ENCODE data around the gene ABCE1.

Gene ABCE1

GRCh38 chr4:145097821-145098674 lies at the start of gene ABCE1, which contains the start of gene ANAPC10:
Gene ABCE1, plus strand, starts transcription at chr4:145098311. Its CDS starts 6,102 bp downstream, at chr4:145104413.
Gene ANAPC10, minus strand, starts transcription at chr4:145098196. Its CDS starts 2,097 bp downstream, at chr4:145096099.
- DNase-seq = peak; percentile 95

- DNase-seq = no peak
Measured at GRCh38 chr4:145048817-145049216, 49.3 kb upstream of the ABCE1 start.

GRCh38 chr4:145049241-145049640 lies 48.9 kb upstream of the ABCE1 start:
- no peak for DNase-seq

GRCh38 chr4:145055533-145056257 lies 42.4 kb upstream of the ABCE1 start:
- no peak for DNase-seq

GRCh38 chr4:145056325-145057130 lies 41.6 kb upstream of the ABCE1 start:
- DNase-seq = no peak

- DNase-seq = no peak
Measured at GRCh38 chr4:145058256-145058655, 39.9 kb upstream of the ABCE1 start.

GRCh38 chr4:145061318-145061920 lies 36.7 kb upstream of the ABCE1 start:
- peak; percentile 49 for DNase-seq

- no peak for DNase-seq
Measured at GRCh38 chr4:145066063-145066501, 32.0 kb upstream of the ABCE1 start.

GRCh38 chr4:145069361-145069760 lies 28.8 kb upstream of the ABCE1 start:
- DNase-seq = no peak

GRCh38 chr4:145071560-145071959 lies 26.6 kb upstream of the ABCE1 start:
- no peak for DNase-seq

- no peak for DNase-seq
Measured at GRCh38 chr4:145075742-145076468, 22.2 kb upstream of the ABCE1 start.

GRCh38 chr4:145076469-145076855 lies 21.6 kb upstream of the ABCE1 start:
- DNase-seq = no peak

GRCh38 chr4:145081756-145082155 lies 16.4 kb upstream of the ABCE1 start:
- DNase-seq = no peak

- no peak for DNase-seq
Measured at GRCh38 chr4:145083891-145084605, 14.1 kb upstream of the ABCE1 start.

GRCh38 chr4:145090380-145090779 lies 7.7 kb upstream of the ABCE1 start:
- DNase-seq = no peak

- DNase-seq = no peak
Measured at GRCh38 chr4:145093638-145094037, 4.5 kb upstream of the ABCE1 start.

- DNase-seq = no peak
Measured at GRCh38 chr4:145097331-145097820, 735 bp upstream of the ABCE1 start.

GRCh38 chr4:145098675-145099037 lies 545 bp downstream of the ABCE1 start:
- peak; percentile 54 for DNase-seq

- no peak for DNase-seq
Measured at GRCh38 chr4:145099653-145100052, 1.5 kb downstream of the ABCE1 start.

- no peak for DNase-seq
Measured at GRCh38 chr4:145101091-145101490, 3.0 kb downstream of the ABCE1 start.

- no peak for DNase-seq
Measured at GRCh38 chr4:145102619-145103018, 4.5 kb downstream of the ABCE1 start.

Measured in CD4-positive, alpha-beta T cell treated with Interleukin-4 for 4 hours (primary cell).